ENCODE data around the gene ABTB2. TPM values are rescaled to one million over a fixed set of nuclear protein-coding genes. Genes with fewer than 3 reads are reported as not detected.

The ABTB2 gene
- polyA plus RNA-seq, 1 donor from 2014 or later = 0.68 TPM

GRCh38 chr11:34146866-34147265, 210.9 kb downstream of the ABTB2 start:
- TF ChIP-seq EZH2 (IDR thresholded peaks at IDR 0.05; ENCODE audit: borderline replicate concordance, insufficient read depth, low read length, poor library complexity, severe bottlenecking) (no peak), RAD21 (conservative IDR thresholded peaks at IDR 0.05) (no peak), EP300 (conservative IDR thresholded peaks at IDR 0.05; ENCODE audit: poor library complexity, severe bottlenecking) (no peak), REST (IDR thresholded peaks at IDR 0.05; ENCODE audit: borderline replicate concordance) (no peak), CTCF (IDR thresholded peaks at IDR 0.05; ENCODE audit: poor library complexity, severe bottlenecking) (no peak), POLR2AphosphoS5 (IDR thresholded peaks at IDR 0.05) (no peak), SMC3 (conservative IDR thresholded peaks at IDR 0.05; ENCODE audit: poor library complexity) (no peak), MXI1 (conservative IDR thresholded peaks at IDR 0.05; ENCODE audit: poor library complexity, severe bottlenecking) (no peak), TAF1 (IDR thresholded peaks at IDR 0.05; ENCODE audit: low read depth) (no peak)
- Histone ChIP-seq H3K36me3 (ENCODE audit: insufficient read depth, low read length) (peaks cover 10% of the 10 kb centered on the region), H3K79me2 (replicated peaks; ENCODE audit: insufficient read depth, low read length) (no peaks in the 10 kb centered on the region), H3K27me3 (ENCODE audit: insufficient read depth, low read depth, low read length) (no peaks in the 10 kb centered on the region), H3K9me2 (ENCODE audit: insufficient read depth, low read length) (no peaks in the 10 kb centered on the region), H3K9ac (ENCODE audit: low read length) (no peak overlapping the region), H3K27ac (ENCODE audit: low read length) (no peak overlapping the region), H3K9me3 (ENCODE audit: low read length) (no peaks in the 10 kb centered on the region), H3K4me2 (ENCODE audit: low read length) (no peak overlapping the region), H4K20me1 (ENCODE audit: insufficient read depth) (no peaks in the 10 kb centered on the region), H3F3A (ENCODE audit: insufficient read depth, low read length, poor library complexity, severe bottlenecking) (no peaks in the 10 kb centered on the region), H3K4me3 (ENCODE audit: low read length) (no peak overlapping the region), H2AFZ (ENCODE audit: low read depth, low read length) (no peak overlapping the region)

GRCh38 chr11:34146411-34146810, 211.4 kb downstream of the ABTB2 start:
- Histone ChIP-seq H3K9me3 (ENCODE audit: low read length) (no peaks in the 10 kb centered on the region), H3K4me2 (ENCODE audit: low read length) (no peak overlapping the region), H2AFZ (ENCODE audit: low read depth, low read length) (no peak overlapping the region), H3K4me3 (ENCODE audit: low read length) (no peak overlapping the region), H3K36me3 (ENCODE audit: insufficient read depth, low read length) (peaks cover 14% of the 10 kb centered on the region), H4K20me1 (ENCODE audit: insufficient read depth) (no peaks in the 10 kb centered on the region), H3F3A (ENCODE audit: insufficient read depth, low read length, poor library complexity, severe bottlenecking) (no peaks in the 10 kb centered on the region), H3K27me3 (ENCODE audit: insufficient read depth, low read depth, low read length) (no peaks in the 10 kb centered on the region), H3K9me2 (ENCODE audit: insufficient read depth, low read length) (no peaks in the 10 kb centered on the region), H3K79me2 (replicated peaks; ENCODE audit: insufficient read depth, low read length) (no peaks in the 10 kb centered on the region), H3K27ac (ENCODE audit: low read length) (no peak overlapping the region), H3K9ac (ENCODE audit: low read length) (no peak overlapping the region)
- no peak for TF ChIP-seq REST (IDR thresholded peaks at IDR 0.05; ENCODE audit: borderline replicate concordance)

Data from neural cell (in vitro differentiated cells).